GM18505 (cell line): ENCODE results near the gene CACNA2D3.
"Not testable (repeated sequence)": the region's sequence is repeated elsewhere in the genome, so short reads cannot be mapped to it uniquely, and the experiment has no call there.

Experiments used
- ATAC-seq: cut with Tn5 transposase; IDR thresholded peaks from one replicate; pipeline ENCODE4 v1.9.1; 2021; ENCODE audit not compliant: unreplicated experiment
- POLR2A ChIP-seq: IDR thresholded peaks from 4 replicates; pipeline ENCODE4 v1.6.1; 2011; ENCODE audit warnings: borderline replicate concordance; ENCODE audit not compliant: insufficient read depth, insufficient read length; ENCODE audit errors: extremely low read depth

The CACNA2D3 gene

DNA sequence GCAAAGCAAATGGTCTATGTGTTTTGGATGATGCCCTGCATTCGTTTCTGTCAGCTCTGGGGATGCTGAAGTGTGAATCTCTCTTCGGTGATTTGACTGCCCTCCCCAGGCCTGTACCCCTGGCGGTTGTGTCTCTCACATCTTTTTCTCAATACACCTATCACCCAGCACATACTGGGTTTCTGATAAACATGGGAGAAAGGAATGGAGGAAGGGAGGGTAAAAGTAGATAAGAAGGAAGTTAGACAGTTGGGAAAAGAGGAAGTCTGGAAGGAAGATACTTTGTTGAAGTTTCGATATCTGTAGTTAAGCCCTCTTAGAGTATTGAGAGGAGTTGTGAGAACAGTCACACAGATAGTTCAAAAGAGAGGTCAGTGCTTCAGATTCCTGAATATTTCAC is 841.3 kb downstream of the CACNA2D3 start:
- TF ChIP-seq POLR2A, result no peak
- ATAC-seq, result no peak

GRCh38 chr3:54964081-54964480 is 841.7 kb downstream of the CACNA2D3 start:
- ATAC-seq, result no peak

GRCh38 chr3:54965746-54966145 is 843.4 kb downstream of the CACNA2D3 start:
- no peak for TF ChIP-seq POLR2A
- ATAC-seq, result no peak

More at GRCh38 chr3:54964081-54964480, 841.7 kb downstream of the CACNA2D3 start:
- TF ChIP-seq POLR2A, result no peak

DNA sequence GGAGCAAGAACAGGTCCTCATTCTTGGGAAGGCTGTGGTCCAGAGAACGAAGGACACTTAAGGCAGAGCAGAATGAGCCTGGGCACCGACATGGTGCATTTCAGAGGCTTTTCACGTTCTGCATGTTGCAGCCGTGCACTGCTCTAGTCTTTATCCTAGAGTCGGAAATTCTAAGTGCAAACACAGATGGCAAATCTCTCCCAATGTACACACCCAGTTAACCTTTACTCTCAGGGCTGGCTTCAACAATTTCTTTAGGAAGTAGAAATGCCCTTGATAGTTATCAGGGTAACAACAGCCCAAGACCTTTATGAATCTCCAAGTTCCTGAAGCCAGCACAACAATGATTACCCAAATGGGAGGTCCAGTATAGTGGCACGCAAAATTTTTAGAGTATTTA is 844.6 kb downstream of the CACNA2D3 start:
- TF ChIP-seq POLR2A, result no peak
- no peak for ATAC-seq

DNA sequence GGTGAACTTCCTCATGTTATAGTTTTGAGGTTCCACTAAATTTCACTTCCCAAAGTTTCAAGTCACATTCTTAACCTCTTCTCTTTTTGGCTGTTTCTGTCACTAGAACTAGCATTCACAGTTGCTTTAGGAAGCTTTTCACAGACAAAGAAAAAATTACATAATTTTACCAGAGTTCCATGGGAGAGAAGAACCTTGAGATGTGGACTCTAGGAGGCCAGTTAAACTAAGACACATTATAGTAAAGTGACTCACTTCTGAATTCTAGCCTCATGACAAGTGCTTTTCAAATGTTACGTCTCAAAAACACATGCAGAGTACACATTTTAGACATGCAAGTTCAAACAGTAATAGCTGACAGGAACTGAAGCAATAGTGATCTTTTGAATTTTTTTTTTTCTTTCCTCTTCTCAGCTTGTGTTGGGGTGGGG is 845.4 kb downstream of the CACNA2D3 start:
- no peak for TF ChIP-seq POLR2A
- no peak for ATAC-seq

DNA sequence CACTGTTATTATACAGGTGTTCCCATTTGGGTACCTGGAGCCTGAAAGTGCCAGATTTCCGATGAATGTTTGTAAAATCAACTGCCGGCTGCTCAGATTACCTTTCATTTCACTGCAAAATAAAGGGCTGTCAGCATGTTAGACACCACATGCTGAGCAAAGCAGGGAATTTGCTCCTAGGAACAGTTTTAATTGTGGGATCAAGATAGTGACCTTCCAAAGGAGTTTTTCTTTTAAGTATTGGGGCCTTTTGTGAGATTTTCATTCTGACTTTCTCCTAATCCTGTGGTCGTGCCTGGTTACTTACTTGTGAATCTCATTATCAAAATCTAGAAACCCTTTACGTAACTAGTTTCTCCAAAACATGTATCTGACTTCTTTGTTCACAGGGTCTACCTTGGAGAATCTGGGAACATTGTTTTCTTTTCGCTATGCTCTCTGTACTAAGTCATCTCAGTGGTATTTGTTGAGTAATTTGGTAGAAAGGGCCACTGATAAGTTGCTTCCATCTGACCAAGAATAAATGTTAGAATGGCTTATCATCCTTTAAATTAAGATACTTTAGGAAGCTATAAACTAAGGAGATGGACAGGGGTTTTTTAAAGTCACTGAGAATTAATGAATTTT is 846.3 kb downstream of the CACNA2D3 start:
- no peak for ATAC-seq
- no peak for TF ChIP-seq POLR2A

DNA sequence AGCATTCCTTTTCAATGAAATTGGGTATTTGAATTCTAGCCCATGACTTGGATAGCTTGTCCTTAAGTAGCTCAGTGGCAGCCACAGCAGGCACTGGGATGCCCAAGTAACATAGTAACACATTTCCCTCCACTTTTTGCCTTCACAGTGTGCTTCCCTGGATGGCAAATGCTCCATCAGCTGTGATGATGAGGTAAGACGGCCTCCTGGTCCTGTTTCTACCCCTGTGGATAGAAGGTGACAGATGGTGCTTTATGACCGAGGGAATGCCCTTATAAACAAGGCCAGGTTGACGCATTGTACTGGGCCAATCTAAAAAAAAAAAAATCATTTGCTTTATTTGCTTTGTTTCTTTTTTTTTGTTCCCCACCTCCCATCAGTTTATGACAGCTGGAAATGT is 847.3 kb downstream of the CACNA2D3 start:
- no peak for TF ChIP-seq POLR2A
- no peak for ATAC-seq

- ATAC-seq, result no peak
- TF ChIP-seq POLR2A, result no peak
These were observed 848.5 kb downstream of the CACNA2D3 start for GRCh38 chr3:54970895-54971294.

DNA sequence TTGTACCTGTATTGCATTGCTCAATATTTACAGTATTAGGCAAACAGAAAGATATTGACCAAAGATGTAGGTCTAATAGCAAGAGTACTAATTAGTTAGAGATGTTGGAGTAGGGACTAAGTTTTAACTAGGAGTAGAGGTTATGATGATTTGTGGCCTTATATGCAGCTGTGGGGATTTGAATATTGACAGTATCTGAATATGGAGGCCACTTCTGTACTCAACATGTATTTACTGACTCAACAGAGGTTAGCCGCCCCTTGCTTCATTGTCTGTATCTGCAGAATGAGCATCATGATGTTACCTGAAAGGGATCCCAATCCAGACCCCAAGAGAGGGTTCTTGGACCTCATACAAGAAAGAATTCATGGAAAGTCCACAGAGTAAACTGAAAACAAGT is 855.1 kb downstream of the CACNA2D3 start:
- TF ChIP-seq POLR2A, result no peak

GRCh38 chr3:54977946-54978345 is 855.6 kb downstream of the CACNA2D3 start:
- not testable (repeated sequence) for ATAC-seq

More for the DNA sequence above, 855.1 kb downstream of the CACNA2D3 start:
- no peak for ATAC-seq

- ATAC-seq, result no peak
These were observed 860.5 kb downstream of the CACNA2D3 start for GRCh38 chr3:54982807-54983206.

GRCh38 chr3:54983266-54984099 is 861.1 kb downstream of the CACNA2D3 start:
- TF ChIP-seq POLR2A, result no peak
- ATAC-seq, result no peak

More at GRCh38 chr3:54982807-54983206, 860.5 kb downstream of the CACNA2D3 start:
- TF ChIP-seq POLR2A, result no peak

DNA sequence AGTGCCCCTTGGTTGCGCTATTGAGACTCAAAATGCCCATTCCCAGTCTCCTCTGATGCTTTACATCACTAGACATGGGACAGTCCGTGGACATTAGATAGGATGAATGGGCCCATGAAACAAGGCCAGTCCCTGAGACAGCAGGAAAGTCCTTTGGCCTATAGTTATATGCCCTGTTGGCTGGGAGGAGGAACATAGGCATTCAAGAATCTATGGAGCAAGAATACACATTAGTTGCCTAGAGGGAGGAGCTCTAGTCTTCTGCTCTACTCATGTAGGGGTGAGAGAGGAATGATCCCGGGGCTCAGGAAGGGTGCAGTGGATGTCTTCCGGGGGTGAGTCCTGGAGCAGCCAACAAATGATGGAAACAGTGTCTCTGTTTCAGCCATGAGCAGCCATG is 863.5 kb downstream of the CACNA2D3 start:
- ATAC-seq, result no peak
- no peak for TF ChIP-seq POLR2A

DNA sequence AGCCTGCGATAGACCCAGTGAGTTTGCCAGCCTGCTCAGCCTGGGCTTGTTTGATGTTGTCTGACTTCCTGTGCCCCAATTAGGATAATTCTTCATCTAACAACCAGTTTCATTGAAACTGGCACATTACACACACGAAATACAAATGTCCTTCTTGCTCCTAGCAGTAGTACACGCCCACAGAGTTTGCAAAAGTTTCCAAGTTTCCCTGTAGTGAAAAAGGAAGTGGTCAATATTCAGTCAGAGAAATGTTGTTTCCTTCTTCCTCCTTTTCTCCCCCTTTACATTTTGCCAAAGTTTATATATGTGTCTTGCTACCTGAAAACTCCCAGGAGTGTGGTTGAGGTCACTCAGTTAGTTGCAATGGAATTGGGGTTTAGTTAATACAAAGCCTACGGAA is 863.9 kb downstream of the CACNA2D3 start:
- TF ChIP-seq POLR2A, result no peak
- no peak for ATAC-seq
